Fibroblast of pulmonary artery (primary cell): ENCODE results near the gene INPP5J.

Source experiments
- DNase-seq: peaks from one replicate; pipeline ENCODE4 v3.0.0-alpha.2; 2010; ENCODE audit warnings: low read depth
- H3K4me3 ChIP-seq: replicated peaks from 2 replicates; pipeline ENCODE4 v1.5.1; 2011; ENCODE audit warnings: low read depth, mild to moderate bottlenecking, control low read depth, low read length, moderate library complexity
- TF ChIP-seq, protein P1 (sequence below): IDR thresholded peaks from 2 replicates; pipeline ENCODE4 v1.5.1; 2011; ENCODE audit warnings: mild to moderate bottlenecking, control low read depth, low read length, inconsistent platforms; ENCODE audit errors: missing control alignments

INPP5J gene

GRCh38 chr22:31089160-31090100 lies 33.3 kb upstream of the INPP5J start:
- TF ChIP-seq, protein P1, sequence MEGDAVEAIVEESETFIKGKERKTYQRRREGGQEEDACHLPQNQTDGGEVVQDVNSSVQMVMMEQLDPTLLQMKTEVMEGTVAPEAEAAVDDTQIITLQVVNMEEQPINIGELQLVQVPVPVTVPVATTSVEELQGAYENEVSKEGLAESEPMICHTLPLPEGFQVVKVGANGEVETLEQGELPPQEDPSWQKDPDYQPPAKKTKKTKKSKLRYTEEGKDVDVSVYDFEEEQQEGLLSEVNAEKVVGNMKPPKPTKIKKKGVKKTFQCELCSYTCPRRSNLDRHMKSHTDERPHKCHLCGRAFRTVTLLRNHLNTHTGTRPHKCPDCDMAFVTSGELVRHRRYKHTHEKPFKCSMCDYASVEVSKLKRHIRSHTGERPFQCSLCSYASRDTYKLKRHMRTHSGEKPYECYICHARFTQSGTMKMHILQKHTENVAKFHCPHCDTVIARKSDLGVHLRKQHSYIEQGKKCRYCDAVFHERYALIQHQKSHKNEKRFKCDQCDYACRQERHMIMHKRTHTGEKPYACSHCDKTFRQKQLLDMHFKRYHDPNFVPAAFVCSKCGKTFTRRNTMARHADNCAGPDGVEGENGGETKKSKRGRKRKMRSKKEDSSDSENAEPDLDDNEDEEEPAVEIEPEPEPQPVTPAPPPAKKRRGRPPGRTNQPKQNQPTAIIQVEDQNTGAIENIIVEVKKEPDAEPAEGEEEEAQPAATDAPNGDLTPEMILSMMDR: peak; percentile 87
- H3K4me3 ChIP-seq: no peak overlapping the region
- DNase-seq: peak; percentile 62

DNA sequence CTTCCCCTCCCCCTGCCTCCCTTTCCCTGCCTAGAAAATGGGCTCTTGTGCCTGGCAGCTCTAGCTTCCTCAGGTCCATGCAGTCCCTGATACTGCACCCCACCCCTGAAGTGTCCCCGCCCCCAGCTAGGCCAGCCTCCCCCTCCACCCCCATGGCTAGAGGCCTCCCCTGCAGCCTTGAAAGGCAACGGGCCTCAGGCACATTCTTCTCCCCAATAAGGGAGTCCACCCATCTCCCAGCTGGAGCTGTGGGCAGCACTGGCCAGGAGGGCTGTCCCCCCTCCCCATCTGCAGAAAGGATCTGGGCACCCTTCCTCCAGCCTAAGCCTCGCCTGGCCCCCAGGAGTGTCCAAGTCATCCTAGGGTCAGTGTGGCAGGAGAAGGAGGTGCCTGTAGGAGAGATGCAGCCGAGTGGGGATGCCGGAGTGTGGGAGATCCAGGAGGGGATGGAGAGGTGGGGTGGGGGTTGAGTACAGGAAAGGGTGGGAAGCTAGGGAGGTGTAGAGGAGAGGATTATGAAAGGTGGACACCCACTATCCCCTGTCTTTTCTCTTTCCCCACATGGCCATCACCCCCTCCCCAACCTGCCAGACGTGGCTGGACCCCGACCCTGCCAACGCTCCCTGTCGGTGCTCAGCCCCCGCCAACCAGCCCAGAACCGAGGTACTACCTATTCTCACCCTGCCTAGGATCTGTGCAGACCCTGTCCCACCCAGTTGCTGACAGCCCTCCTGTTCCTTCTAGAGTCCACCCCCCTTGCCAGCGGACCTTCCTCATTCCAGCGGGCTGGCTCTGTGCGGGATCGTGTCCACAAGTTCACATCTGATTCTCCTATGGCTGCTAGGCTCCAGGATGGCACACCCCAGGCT lies 32.3 kb upstream of the INPP5J start:
- TF ChIP-seq, protein P1: no peak
- no peak for DNase-seq
- no peak overlapping the region for H3K4me3 ChIP-seq

DNA sequence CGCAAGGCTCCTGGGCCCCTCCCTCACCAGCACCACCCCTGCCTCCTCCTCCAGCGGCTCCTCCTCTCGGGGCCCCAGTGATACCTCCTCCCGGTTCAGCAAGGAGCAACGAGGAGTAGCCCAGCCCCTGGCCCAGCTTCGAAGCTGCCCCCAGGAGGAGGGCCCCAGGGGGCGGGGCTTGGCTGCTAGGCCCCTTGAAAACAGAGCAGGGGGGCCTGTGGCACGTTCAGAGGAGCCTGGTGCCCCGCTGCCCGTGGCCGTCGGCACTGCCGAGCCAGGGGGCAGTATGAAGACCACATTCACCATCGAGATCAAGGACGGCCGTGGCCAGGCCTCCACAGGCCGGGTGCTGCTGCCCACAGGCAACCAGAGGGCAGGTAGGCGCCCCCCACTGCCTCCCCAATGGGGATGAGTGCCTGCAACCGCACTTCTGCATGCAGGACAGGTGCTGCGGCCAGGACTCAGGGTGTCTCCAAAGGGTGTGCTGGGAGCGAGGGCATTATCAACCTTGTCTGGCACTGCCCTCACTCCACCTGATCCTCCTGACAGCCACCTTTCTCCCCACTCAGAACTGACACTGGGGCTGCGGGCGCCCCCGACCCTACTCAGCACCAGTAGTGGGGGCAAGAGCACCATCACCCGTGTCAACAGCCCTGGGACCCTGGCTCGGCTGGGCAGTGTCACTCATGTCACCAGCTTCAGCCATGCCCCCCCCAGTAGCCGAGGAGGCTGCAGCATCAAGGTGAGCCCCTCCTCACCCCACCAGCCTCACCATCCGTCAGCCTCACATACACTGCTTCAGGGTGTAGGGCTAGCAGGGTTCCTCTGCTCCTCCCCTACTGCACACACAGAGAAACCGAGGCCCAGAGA lies 31.4 kb upstream of the INPP5J start:
- H3K4me3 ChIP-seq: no peak overlapping the region
- no peak for DNase-seq
- TF ChIP-seq, protein P1: no peak

- no peak overlapping the region for H3K4me3 ChIP-seq
- DNase-seq: no peak
- TF ChIP-seq, protein P1: no peak
Measured at GRCh38 chr22:31092161-31092560, 30.6 kb upstream of the INPP5J start.

GRCh38 chr22:31093086-31093850 lies 29.5 kb upstream of the INPP5J start:
- no peak overlapping the region for H3K4me3 ChIP-seq
- DNase-seq: no peak
- TF ChIP-seq, protein P1: no peak
